ENCODE data around the gene ECE1. TPM values are rescaled to one million over a fixed set of nuclear protein-coding genes. Genes with fewer than 3 reads are reported as not detected.

The ECE1 gene
- total RNA-seq, 1 donor from 2014 or later: 90.9 TPM

GRCh38 chr1:21262293-21263051, 27.8 kb downstream of the ECE1 start:
- H3K4me3 ChIP-seq: peak overlapping the region; percentile 8
- DNase-seq (no peak), ATAC-seq (peak; percentile 55 to 62)
- no peak for TF ChIP-seq CTCF (IDR thresholded peaks at IDR 0.05)
- peaks cover 62% of the 10 kb centered on the region for H3K4me1 ChIP-seq
- no peaks in the 10 kb centered on the region for H3K27me3 ChIP-seq (ENCODE audit: low read depth)
- H3K36me3 ChIP-seq: peaks cover 43% of the 10 kb centered on the region
- peak overlapping the region; percentile 86 for H3K27ac ChIP-seq
- no peaks in the 10 kb centered on the region for H3K9me3 ChIP-seq
- intact Hi-C loops (cut with DNase I): no loop called here

- Histone ChIP-seq H3K27me3 (ENCODE audit: low read depth) (no peaks in the 10 kb centered on the region), H3K4me1 (peaks cover 60% of the 10 kb centered on the region), H3K9me3 (no peaks in the 10 kb centered on the region), H3K4me3 (peak overlapping the region; percentile 8), H3K36me3 (peaks cover 43% of the 10 kb centered on the region), H3K27ac (peak overlapping the region; percentile 86)
- TF ChIP-seq CTCF (IDR thresholded peaks at IDR 0.05): no peak
- DNase-seq: peak; percentile 59
- intact Hi-C loops (cut with DNase I): no loop called here
- peak; percentile 75 to 79 for ATAC-seq
Observed at GRCh38 chr1:21261551-21262292, 28.5 kb downstream of the ECE1 start.

GRCh38 chr1:21260405-21261125, 29.7 kb downstream of the ECE1 start:
- Histone ChIP-seq H3K4me3 (no peak overlapping the region), H3K9me3 (no peaks in the 10 kb centered on the region), H3K36me3 (peaks cover 51% of the 10 kb centered on the region), H3K4me1 (peaks cover 51% of the 10 kb centered on the region), H3K27ac (peak overlapping the region; percentile 86), H3K27me3 (ENCODE audit: low read depth) (no peaks in the 10 kb centered on the region)
- no peak for TF ChIP-seq CTCF (IDR thresholded peaks at IDR 0.05)
- DNase-seq (no peak), ATAC-seq (no peak)
- intact Hi-C loops (cut with DNase I): no loop called here

DNA sequence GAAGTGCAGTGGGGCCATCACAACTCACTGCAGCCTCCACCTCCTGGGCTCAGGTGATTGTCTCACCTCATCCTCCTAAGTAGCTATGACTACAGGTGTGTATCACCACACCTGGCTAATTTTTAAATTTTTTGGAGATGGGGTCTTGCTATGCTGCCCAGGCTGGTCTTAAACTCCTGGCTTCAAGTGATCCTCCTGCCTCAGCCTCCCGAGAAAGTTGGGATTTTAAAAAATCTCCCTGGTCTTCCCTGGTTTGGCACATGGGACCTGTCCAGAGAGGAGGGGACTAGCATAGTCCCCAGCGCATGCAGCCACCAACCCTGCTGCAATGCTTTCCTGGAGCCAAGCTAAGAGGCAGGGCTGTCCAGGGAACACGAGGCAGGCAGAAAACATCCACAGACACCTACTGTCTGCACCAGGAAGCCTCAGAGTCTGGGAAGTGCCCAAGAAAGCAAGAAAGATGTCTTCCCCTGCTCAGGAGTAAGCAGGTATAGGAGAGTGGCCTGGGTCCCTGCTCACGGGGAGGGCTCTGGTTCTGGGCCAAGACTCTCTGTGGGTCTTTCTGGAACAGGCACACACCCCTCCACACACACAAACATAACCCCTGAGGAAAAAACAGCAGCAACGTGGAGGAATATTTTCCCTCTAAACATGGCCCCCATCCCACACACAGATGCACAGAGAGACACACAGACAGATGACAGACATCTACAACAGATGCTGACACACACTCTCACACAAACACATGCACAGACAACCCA, 30.8 kb downstream of the ECE1 start:
- Histone ChIP-seq H3K36me3 (peaks cover 53% of the 10 kb centered on the region), H3K4me3 (no peak overlapping the region), H3K27ac (no peak overlapping the region), H3K9me3 (no peaks in the 10 kb centered on the region), H3K27me3 (ENCODE audit: low read depth) (no peaks in the 10 kb centered on the region), H3K4me1 (peaks cover 59% of the 10 kb centered on the region)
- DNase-seq (no peak), ATAC-seq (no peak)
- no peak for TF ChIP-seq CTCF (IDR thresholded peaks at IDR 0.05)
- intact Hi-C loops (cut with DNase I): loop anchor here (10.0 kb wide), 1 partner anchor 105 kb away; no protein-coding TSS in a partner anchor
